GM12873 (cell line): ENCODE data around the gene S1PR2.

Experiments
- CTCF ChIP-seq: IDR thresholded peaks from 2 replicates; pipeline ENCODE4 v1.5.1; 2012; ENCODE audit warnings: low read depth, mild to moderate bottlenecking, moderate library complexity, low read length, control low read depth; ENCODE audit not compliant: insufficient read depth; ENCODE audit errors: missing control alignments

S1PR2 gene

GRCh38 chr19:10270616-10271394 lies 39.7 kb upstream of the S1PR2 start, which contains the start of gene ICAM1:
ICAM1 (plus strand) TSS chr19:10271120; CDS start chr19:10271160, 40 bp downstream.
- peak; percentile 38 for TF ChIP-seq CTCF

- TF ChIP-seq CTCF, result no peak
These were observed 39.1 kb upstream of the S1PR2 start for GRCh38 chr19:10270180-10270615.

GRCh38 chr19:10269333-10270179 lies 38.4 kb upstream of the S1PR2 start:
- TF ChIP-seq CTCF, result peak; percentile 88

- TF ChIP-seq CTCF, result no peak
These were observed 36.9 kb upstream of the S1PR2 start for GRCh38 chr19:10268071-10268470.

GRCh38 chr19:10266706-10267105 lies 35.6 kb upstream of the S1PR2 start:
- no peak for TF ChIP-seq CTCF

GRCh38 chr19:10262771-10263170 lies 31.6 kb upstream of the S1PR2 start:
- no peak for TF ChIP-seq CTCF

- TF ChIP-seq CTCF, result no peak
These were observed 29.0 kb upstream of the S1PR2 start for GRCh38 chr19:10260141-10260584.
